Measurements from ENCODE around the gene AAK1. TPM values are rescaled to one million over a fixed set of nuclear protein-coding genes. Genes with fewer than 3 reads are reported as not detected.
A peak's percentile ranks its signal among the peaks of the same experiment; 100 is the strongest.

The AAK1 gene
- total and polyA plus RNA-seq, 2 donors (not counting 1 experiment from before 2014, with no cell fraction given): 43.5 to 45.7 TPM

DNA sequence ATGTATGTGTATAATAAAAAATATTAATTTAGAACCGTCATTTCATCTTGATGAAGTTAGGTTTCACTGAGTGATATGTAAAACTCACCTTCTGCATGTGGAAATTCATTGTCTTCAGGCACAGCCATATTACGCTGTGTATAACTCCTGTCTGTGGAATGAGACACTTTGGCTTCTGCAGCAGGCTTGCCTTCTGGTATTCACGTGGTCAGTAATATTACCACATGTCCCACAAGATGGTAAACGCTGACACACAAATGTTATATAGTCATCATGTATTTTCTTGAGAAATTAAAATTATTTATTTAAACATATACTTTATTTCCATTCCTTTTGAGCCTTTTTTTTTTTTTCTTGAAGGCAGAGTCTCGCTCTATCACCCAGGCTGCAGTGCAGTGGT, 25.1 kb upstream of the AAK1 start:
- no peak overlapping the region for H3K27ac ChIP-seq (ENCODE audit: insufficient read depth, low read length)
- DNase-seq (ENCODE audit: low read depth in 2 of 2): peak in 1 of 2 donors; percentile 39
- no peak overlapping the region for H3K9ac ChIP-seq (ENCODE audit: insufficient read depth, low read length)
- H3K79me2 ChIP-seq (ENCODE audit: control insufficient read depth, insufficient read depth, low read length): no peaks in the 10 kb centered on the region
- H3K4me2 ChIP-seq (ENCODE audit: extremely low read depth, insufficient read depth, low read length): no peak overlapping the region
- no peak overlapping the region for H2AFZ ChIP-seq (ENCODE audit: low read length)
- no peaks in the 10 kb centered on the region for H3K9me3 ChIP-seq (ENCODE audit: control insufficient read depth, insufficient read depth, low read depth, low read length)
- no peaks in the 10 kb centered on the region for H3K27me3 ChIP-seq (ENCODE audit: control insufficient read depth, insufficient read depth, low read length)
- TF ChIP-seq EZH2 (IDR thresholded peaks at IDR 0.05; ENCODE audit: low read length, missing control alignments): no peak
- TF ChIP-seq, protein P1, sequence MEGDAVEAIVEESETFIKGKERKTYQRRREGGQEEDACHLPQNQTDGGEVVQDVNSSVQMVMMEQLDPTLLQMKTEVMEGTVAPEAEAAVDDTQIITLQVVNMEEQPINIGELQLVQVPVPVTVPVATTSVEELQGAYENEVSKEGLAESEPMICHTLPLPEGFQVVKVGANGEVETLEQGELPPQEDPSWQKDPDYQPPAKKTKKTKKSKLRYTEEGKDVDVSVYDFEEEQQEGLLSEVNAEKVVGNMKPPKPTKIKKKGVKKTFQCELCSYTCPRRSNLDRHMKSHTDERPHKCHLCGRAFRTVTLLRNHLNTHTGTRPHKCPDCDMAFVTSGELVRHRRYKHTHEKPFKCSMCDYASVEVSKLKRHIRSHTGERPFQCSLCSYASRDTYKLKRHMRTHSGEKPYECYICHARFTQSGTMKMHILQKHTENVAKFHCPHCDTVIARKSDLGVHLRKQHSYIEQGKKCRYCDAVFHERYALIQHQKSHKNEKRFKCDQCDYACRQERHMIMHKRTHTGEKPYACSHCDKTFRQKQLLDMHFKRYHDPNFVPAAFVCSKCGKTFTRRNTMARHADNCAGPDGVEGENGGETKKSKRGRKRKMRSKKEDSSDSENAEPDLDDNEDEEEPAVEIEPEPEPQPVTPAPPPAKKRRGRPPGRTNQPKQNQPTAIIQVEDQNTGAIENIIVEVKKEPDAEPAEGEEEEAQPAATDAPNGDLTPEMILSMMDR (conservative IDR thresholded peaks at IDR 0.05 in 1 of 2, IDR thresholded peaks at IDR 0.05 in 1 of 2; ENCODE audit: low read depth in 1 of 2, low read length in 2 of 2): no peak
- H4K20me1 ChIP-seq (ENCODE audit: control insufficient read depth, extremely low read depth, insufficient read depth, low read length): no peaks in the 10 kb centered on the region
- H3K4me3 ChIP-seq (replicated peaks in 1 of 4; ENCODE audit: control extremely low read depth in 1 of 4, insufficient read depth in 1 of 4, low read depth in 3 of 4, low read length in 4 of 4): no peak overlapping the region
- H3K4me1 ChIP-seq (ENCODE audit: control insufficient read depth, extremely low read depth, insufficient read depth, low read length): no peaks in the 10 kb centered on the region
- no peaks in the 10 kb centered on the region for H3K36me3 ChIP-seq (ENCODE audit: control insufficient read depth, insufficient read depth, low read length)

DNA sequence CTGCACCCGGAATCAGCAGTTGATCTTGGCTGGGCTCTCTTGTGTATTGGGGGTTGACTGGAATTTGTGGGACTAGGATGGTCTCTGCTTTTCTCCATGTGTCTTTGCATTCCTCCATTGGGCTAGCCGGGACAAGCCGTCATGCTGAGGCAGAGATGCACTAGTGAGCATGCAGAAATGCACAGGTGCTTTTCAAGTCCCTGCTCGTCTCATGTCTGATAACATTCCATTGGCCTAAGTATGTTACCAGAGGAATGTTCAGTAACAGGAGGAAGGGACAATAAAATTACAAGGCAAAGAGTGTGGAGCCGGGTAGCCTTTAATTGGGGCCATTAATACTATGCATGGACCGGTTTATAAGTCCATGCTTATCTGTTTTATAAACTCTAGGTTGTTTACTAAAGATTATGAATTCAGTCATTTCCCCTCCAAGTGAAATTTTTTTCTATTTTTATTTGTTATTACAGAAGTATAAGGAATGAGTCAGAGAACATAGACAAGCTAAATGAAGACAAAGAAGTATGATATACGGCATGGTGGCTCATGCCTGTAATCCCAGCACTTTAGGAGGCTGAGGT, 24.4 kb upstream of the AAK1 start:
- peak in 1 of 2 donors; percentile 53 for DNase-seq (ENCODE audit: low read depth in 2 of 2)
- Histone ChIP-seq H3K4me1 (ENCODE audit: control insufficient read depth, extremely low read depth, insufficient read depth, low read length) (no peaks in the 10 kb centered on the region), H3K4me3 (replicated peaks in 1 of 4; ENCODE audit: control extremely low read depth in 1 of 4, insufficient read depth in 1 of 4, low read depth in 3 of 4, low read length in 4 of 4) (no peak overlapping the region), H3K9me3 (ENCODE audit: control insufficient read depth, insufficient read depth, low read depth, low read length) (no peaks in the 10 kb centered on the region), H3K36me3 (ENCODE audit: control insufficient read depth, insufficient read depth, low read length) (no peaks in the 10 kb centered on the region), H2AFZ (ENCODE audit: low read length) (no peak overlapping the region), H3K79me2 (ENCODE audit: control insufficient read depth, insufficient read depth, low read length) (no peaks in the 10 kb centered on the region), H4K20me1 (ENCODE audit: control insufficient read depth, extremely low read depth, insufficient read depth, low read length) (no peaks in the 10 kb centered on the region), H3K4me2 (ENCODE audit: extremely low read depth, insufficient read depth, low read length) (no peak overlapping the region), H3K27ac (ENCODE audit: insufficient read depth, low read length) (no peak overlapping the region), H3K9ac (ENCODE audit: insufficient read depth, low read length) (no peak overlapping the region), H3K27me3 (ENCODE audit: control insufficient read depth, insufficient read depth, low read length) (no peaks in the 10 kb centered on the region)
- TF ChIP-seq, protein P1 (conservative IDR thresholded peaks at IDR 0.05 in 1 of 2, IDR thresholded peaks at IDR 0.05 in 1 of 2; ENCODE audit: low read depth in 1 of 2, low read length in 2 of 2): no peak
- no peak for TF ChIP-seq EZH2 (IDR thresholded peaks at IDR 0.05; ENCODE audit: low read length, missing control alignments)

DNA sequence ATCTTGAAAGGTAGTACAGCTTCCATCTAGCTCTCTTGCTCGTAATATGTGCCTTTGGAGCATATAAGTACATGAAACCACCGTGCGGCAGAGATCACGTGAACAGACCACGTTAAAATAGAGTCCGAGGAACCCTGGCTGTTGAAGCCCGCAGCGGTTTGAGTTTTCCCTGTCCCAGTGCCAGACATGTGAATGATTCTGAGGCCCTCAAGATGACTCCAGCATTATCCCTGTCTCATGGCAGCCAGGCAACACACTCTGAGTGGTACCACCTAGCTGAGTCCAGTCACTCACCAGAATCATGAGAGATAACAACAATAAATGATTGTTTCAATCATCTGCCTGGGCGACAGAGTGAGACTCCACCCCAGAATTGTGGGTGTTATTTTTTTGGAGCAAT, 21.6 kb upstream of the AAK1 start:
- no peak overlapping the region for H3K27ac ChIP-seq (ENCODE audit: insufficient read depth, low read length)
- no peaks in the 10 kb centered on the region for H3K79me2 ChIP-seq (ENCODE audit: control insufficient read depth, insufficient read depth, low read length)
- no peak overlapping the region for H3K4me2 ChIP-seq (ENCODE audit: extremely low read depth, insufficient read depth, low read length)
- H3K9me3 ChIP-seq (ENCODE audit: control insufficient read depth, insufficient read depth, low read depth, low read length): no peaks in the 10 kb centered on the region
- DNase-seq (ENCODE audit: low read depth in 2 of 2): no peak
- TF ChIP-seq EZH2 (IDR thresholded peaks at IDR 0.05; ENCODE audit: low read length, missing control alignments): no peak
- TF ChIP-seq, protein P1 (conservative IDR thresholded peaks at IDR 0.05 in 1 of 2, IDR thresholded peaks at IDR 0.05 in 1 of 2; ENCODE audit: low read depth in 1 of 2, low read length in 2 of 2): no peak
- H3K4me1 ChIP-seq (ENCODE audit: control insufficient read depth, extremely low read depth, insufficient read depth, low read length): no peaks in the 10 kb centered on the region
- no peak overlapping the region for H2AFZ ChIP-seq (ENCODE audit: low read length)
- no peaks in the 10 kb centered on the region for H3K36me3 ChIP-seq (ENCODE audit: control insufficient read depth, insufficient read depth, low read length)
- H3K9ac ChIP-seq (ENCODE audit: insufficient read depth, low read length): no peak overlapping the region
- no peak overlapping the region for H3K4me3 ChIP-seq (replicated peaks in 1 of 4; ENCODE audit: control extremely low read depth in 1 of 4, insufficient read depth in 1 of 4, low read depth in 3 of 4, low read length in 4 of 4)
- H3K27me3 ChIP-seq (ENCODE audit: control insufficient read depth, insufficient read depth, low read length): no peaks in the 10 kb centered on the region
- H4K20me1 ChIP-seq (ENCODE audit: control insufficient read depth, extremely low read depth, insufficient read depth, low read length): no peaks in the 10 kb centered on the region

All from fibroblast of lung (primary cell).